ENCODE data around the gene EIF2B2.

DNA sequence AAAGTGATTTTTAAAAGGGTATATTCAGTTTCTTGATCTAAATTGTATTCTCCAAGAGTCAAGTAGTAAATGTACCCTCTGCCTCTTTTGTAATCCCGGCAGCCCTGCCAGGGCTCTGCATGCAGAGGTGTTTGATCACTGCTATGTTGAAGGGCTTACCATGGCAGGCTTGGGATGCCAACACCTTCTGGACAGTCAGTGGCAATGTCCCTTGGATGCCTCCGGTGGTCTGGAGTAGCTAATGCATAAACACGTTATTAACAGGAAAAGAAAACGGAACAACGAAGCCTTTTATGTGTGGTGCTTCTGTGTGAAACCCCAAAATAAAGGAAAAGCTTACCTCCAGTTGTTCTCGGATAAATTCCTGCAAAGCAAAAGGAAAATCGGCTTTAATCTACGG, 19.9 kb downstream of the EIF2B2 start:
- TF ChIP-seq, protein P1, sequence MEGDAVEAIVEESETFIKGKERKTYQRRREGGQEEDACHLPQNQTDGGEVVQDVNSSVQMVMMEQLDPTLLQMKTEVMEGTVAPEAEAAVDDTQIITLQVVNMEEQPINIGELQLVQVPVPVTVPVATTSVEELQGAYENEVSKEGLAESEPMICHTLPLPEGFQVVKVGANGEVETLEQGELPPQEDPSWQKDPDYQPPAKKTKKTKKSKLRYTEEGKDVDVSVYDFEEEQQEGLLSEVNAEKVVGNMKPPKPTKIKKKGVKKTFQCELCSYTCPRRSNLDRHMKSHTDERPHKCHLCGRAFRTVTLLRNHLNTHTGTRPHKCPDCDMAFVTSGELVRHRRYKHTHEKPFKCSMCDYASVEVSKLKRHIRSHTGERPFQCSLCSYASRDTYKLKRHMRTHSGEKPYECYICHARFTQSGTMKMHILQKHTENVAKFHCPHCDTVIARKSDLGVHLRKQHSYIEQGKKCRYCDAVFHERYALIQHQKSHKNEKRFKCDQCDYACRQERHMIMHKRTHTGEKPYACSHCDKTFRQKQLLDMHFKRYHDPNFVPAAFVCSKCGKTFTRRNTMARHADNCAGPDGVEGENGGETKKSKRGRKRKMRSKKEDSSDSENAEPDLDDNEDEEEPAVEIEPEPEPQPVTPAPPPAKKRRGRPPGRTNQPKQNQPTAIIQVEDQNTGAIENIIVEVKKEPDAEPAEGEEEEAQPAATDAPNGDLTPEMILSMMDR (IDR thresholded peaks at IDR 0.05), result peak; percentile 58
- TF ChIP-seq ZFX (IDR thresholded peaks at IDR 0.05; ENCODE audit: borderline replicate concordance), result no peak

Data from 22Rv1 (cell line).